OCI-M2 (cell line): ENCODE data around the gene PPP1R12B.

Experiments
- DNase-seq: peaks from one replicate; lab custom pipeline; 2025; ENCODE audit not compliant: unreplicated experiment; lab: John Stamatoyannopoulos, UW

Gene PPP1R12B

GRCh38 chr1:202348509-202349205 is at the start of gene PPP1R12B:
Gene PPP1R12B, plus strand, starts transcription at chr1:202348699. Its CDS starts 153 bp downstream, at chr1:202348852.
- DNase-seq, result peak; percentile 64

GRCh38 chr1:202302166-202302565 is 46.3 kb upstream of the PPP1R12B start:
- no peak for DNase-seq

- no peak for DNase-seq
Observed at GRCh38 chr1:202304375-202304774, 44.1 kb upstream of the PPP1R12B start.

GRCh38 chr1:202305168-202305567 is 43.3 kb upstream of the PPP1R12B start:
- DNase-seq, result no peak

- DNase-seq, result no peak
Observed at GRCh38 chr1:202306535-202307345, 41.8 kb upstream of the PPP1R12B start.

- no peak for DNase-seq
Observed at GRCh38 chr1:202310071-202310725, 38.3 kb upstream of the PPP1R12B start.

- DNase-seq, result no peak
Observed at GRCh38 chr1:202310746-202311145, 37.8 kb upstream of the PPP1R12B start.

- DNase-seq, result no peak
Observed at GRCh38 chr1:202311875-202312635, 36.4 kb upstream of the PPP1R12B start.

- no peak for DNase-seq
Observed at GRCh38 chr1:202315576-202316168, 32.8 kb upstream of the PPP1R12B start.

- DNase-seq, result no peak
Observed at GRCh38 chr1:202316186-202316585, 32.3 kb upstream of the PPP1R12B start.

- DNase-seq, result no peak
Observed at GRCh38 chr1:202317941-202318925, 30.3 kb upstream of the PPP1R12B start.

GRCh38 chr1:202319381-202320080 is 29.0 kb upstream of the PPP1R12B start:
- DNase-seq, result no peak

GRCh38 chr1:202320081-202320405 is 28.5 kb upstream of the PPP1R12B start:
- DNase-seq, result no peak

- DNase-seq, result no peak
Observed at GRCh38 chr1:202323731-202324130, 24.8 kb upstream of the PPP1R12B start.

GRCh38 chr1:202324646-202325045 is 23.9 kb upstream of the PPP1R12B start:
- no peak for DNase-seq

- no peak for DNase-seq
Observed at GRCh38 chr1:202329891-202330290, 18.6 kb upstream of the PPP1R12B start.

GRCh38 chr1:202333861-202334260 is 14.6 kb upstream of the PPP1R12B start:
- no peak for DNase-seq

- no peak for DNase-seq
Observed at GRCh38 chr1:202343652-202344349, 4.7 kb upstream of the PPP1R12B start.
